IPS-NIHi7 (cell line): ENCODE measurements around the gene UBXN1.

Experiments used
- DNase-seq: peaks from one replicate; pipeline ENCODE4 v3.0.0; 2012; ENCODE audit warnings: mixed read lengths; ENCODE audit errors: extremely low spot score

UBXN1 gene

GRCh38 chr11:62678770-62679696 is at the start of gene UBXN1:
TSS of gene UBXN1 (minus strand) at chr11:62679073. CDS start at chr11:62678923, 150 bp downstream.
- peak; percentile 89 for DNase-seq

- DNase-seq, result peak; percentile 82
Observed at GRCh38 chr11:62728171-62728988, 49.5 kb upstream of the UBXN1 start, which contains the start of gene TTC9C. TSS of gene TTC9C (plus strand) at chr11:62728486. CDS start at chr11:62728849, 363 bp downstream.

- DNase-seq, result peak; percentile 80
Observed at GRCh38 chr11:62727872-62728170, 48.9 kb upstream of the UBXN1 start.

- peak; percentile 95 for DNase-seq
Observed at GRCh38 chr11:62727165-62727871, 48.4 kb upstream of the UBXN1 start, which contains the start of gene HNRNPUL2. TSS of gene HNRNPUL2 (minus strand) at chr11:62727457. CDS start at chr11:62727156, 301 bp downstream.

GRCh38 chr11:62726915-62727164 is 48.0 kb upstream of the UBXN1 start:
- DNase-seq, result no peak

GRCh38 chr11:62726156-62726914 is 47.5 kb upstream of the UBXN1 start:
- DNase-seq, result peak; percentile 14

GRCh38 chr11:62725646-62726045 is 46.8 kb upstream of the UBXN1 start:
- no peak for DNase-seq

- DNase-seq, result no peak
Observed at GRCh38 chr11:62724171-62724570, 45.3 kb upstream of the UBXN1 start.

- peak; percentile 15 for DNase-seq
Observed at GRCh38 chr11:62721994-62722393, 43.1 kb upstream of the UBXN1 start.

GRCh38 chr11:62719302-62719978 is 40.6 kb upstream of the UBXN1 start:
- no peak for DNase-seq

GRCh38 chr11:62716816-62717215 is 37.9 kb upstream of the UBXN1 start:
- DNase-seq, result no peak

GRCh38 chr11:62716206-62716605 is 37.3 kb upstream of the UBXN1 start:
- DNase-seq, result no peak

- DNase-seq, result no peak
Observed at GRCh38 chr11:62715150-62716130, 36.6 kb upstream of the UBXN1 start.

GRCh38 chr11:62713343-62713742 is 34.5 kb upstream of the UBXN1 start:
- DNase-seq, result no peak

GRCh38 chr11:62712861-62713260 is 34.0 kb upstream of the UBXN1 start:
- no peak for DNase-seq

- DNase-seq, result no peak
Observed at GRCh38 chr11:62712276-62712812, 33.5 kb upstream of the UBXN1 start.

GRCh38 chr11:62710001-62710345 is 31.1 kb upstream of the UBXN1 start:
- no peak for DNase-seq

GRCh38 chr11:62709247-62710000 is 30.6 kb upstream of the UBXN1 start:
- DNase-seq, result peak; percentile 85

- no peak for DNase-seq
Observed at GRCh38 chr11:62708793-62709192, 29.9 kb upstream of the UBXN1 start.
